RKO (cell line): Measurements from ENCODE around the gene VPS25.

Experiments
- DNase-seq: peaks from one replicate; pipeline ENCODE4 v3.0.0-alpha.2; 2016; ENCODE audit warnings: low spot score

VPS25 gene

GRCh38 chr17:42795465-42795864, 22.2 kb downstream of the VPS25 start:
- DNase-seq: no peak

- DNase-seq: no peak
Observed at GRCh38 chr17:42796066-42796758, 23.0 kb downstream of the VPS25 start.

- DNase-seq: no peak
Observed at GRCh38 chr17:42797067-42798007, 24.1 kb downstream of the VPS25 start.

- DNase-seq: no peak
Observed at GRCh38 chr17:42798011-42798382, 24.7 kb downstream of the VPS25 start.

- peak; percentile 87 for DNase-seq
Observed at GRCh38 chr17:42798383-42799380, 25.4 kb downstream of the VPS25 start, which contains the start of the genes CNTD1 and COA3. TSS of gene CNTD1 (plus strand) at chr17:42798861. CDS start at chr17:42799068, 207 bp downstream. TSS of gene COA3 (minus strand) at chr17:42798704. CDS start at chr17:42798681, 23 bp downstream.

- no peak for DNase-seq
Observed at GRCh38 chr17:42803074-42803883, 30.0 kb downstream of the VPS25 start.

- DNase-seq: no peak
Observed at GRCh38 chr17:42804918-42805367, 31.7 kb downstream of the VPS25 start.

GRCh38 chr17:42806249-42806648, 33.0 kb downstream of the VPS25 start:
- DNase-seq: no peak

- no peak for DNase-seq
Observed at GRCh38 chr17:42809250-42809649, 36.0 kb downstream of the VPS25 start.

- no peak for DNase-seq
Observed at GRCh38 chr17:42814633-42815399, 41.6 kb downstream of the VPS25 start.

- no peak for DNase-seq
Observed at GRCh38 chr17:42817866-42818265, 44.6 kb downstream of the VPS25 start.

GRCh38 chr17:42818379-42818778, 45.1 kb downstream of the VPS25 start:
- no peak for DNase-seq

GRCh38 chr17:42819939-42820535, 46.8 kb downstream of the VPS25 start:
- peak; percentile 77 for DNase-seq

GRCh38 chr17:42821176-42821575, 47.9 kb downstream of the VPS25 start:
- DNase-seq: no peak

GRCh38 chr17:42827472-42827871, 54.2 kb downstream of the VPS25 start:
- no peak for DNase-seq
